HG03521 (cell line): ENCODE measurements around the gene UBL3.

Experiments used
- ATAC-seq: cut with Tn5 transposase; IDR thresholded peaks from one replicate; pipeline ENCODE4 v1.9.1; 2021; ENCODE audit warnings: mild to moderate bottlenecking, moderate library complexity; ENCODE audit not compliant: unreplicated experiment

The UBL3 gene

GRCh38 chr13:29761160-29761559 is 89.3 kb downstream of the UBL3 start:
- no peak for ATAC-seq

GRCh38 chr13:29760544-29760943 is 89.9 kb downstream of the UBL3 start:
- no peak for ATAC-seq

- ATAC-seq = peak; percentile 84
Measured at GRCh38 chr13:29758531-29759114, 91.8 kb downstream of the UBL3 start.

GRCh38 chr13:29756506-29756905 is 93.9 kb downstream of the UBL3 start:
- no peak for ATAC-seq

- ATAC-seq = no peak
Measured at GRCh38 chr13:29754473-29754806, 96.0 kb downstream of the UBL3 start.

- ATAC-seq = no peak
Measured at GRCh38 chr13:29753618-29754472, 96.6 kb downstream of the UBL3 start.

GRCh38 chr13:29752175-29752574 is 98.2 kb downstream of the UBL3 start:
- no peak for ATAC-seq

- no peak for ATAC-seq
Measured at GRCh38 chr13:29750183-29750530, 100.3 kb downstream of the UBL3 start.

GRCh38 chr13:29749401-29750182 is 100.8 kb downstream of the UBL3 start:
- ATAC-seq = no peak

- no peak for ATAC-seq
Measured at GRCh38 chr13:29748097-29748496, 102.3 kb downstream of the UBL3 start.

- ATAC-seq = no peak
Measured at GRCh38 chr13:29746148-29746677, 104.2 kb downstream of the UBL3 start.

GRCh38 chr13:29745704-29746103 is 104.7 kb downstream of the UBL3 start:
- no peak for ATAC-seq

- no peak for ATAC-seq
Measured at GRCh38 chr13:29743201-29743786, 107.1 kb downstream of the UBL3 start.

GRCh38 chr13:29740961-29741360 is 109.5 kb downstream of the UBL3 start:
- ATAC-seq = no peak

- ATAC-seq = no peak
Measured at GRCh38 chr13:29737061-29737460, 113.4 kb downstream of the UBL3 start.

GRCh38 chr13:29733147-29733611 is 117.2 kb downstream of the UBL3 start:
- no peak for ATAC-seq

- ATAC-seq = no peak
Measured at GRCh38 chr13:29730253-29730652, 120.2 kb downstream of the UBL3 start.

- ATAC-seq = no peak
Measured at GRCh38 chr13:29722415-29722814, 128.0 kb downstream of the UBL3 start.

- no peak for ATAC-seq
Measured at GRCh38 chr13:29721766-29722165, 128.7 kb downstream of the UBL3 start.

GRCh38 chr13:29718694-29719093 is 131.7 kb downstream of the UBL3 start:
- no peak for ATAC-seq

- ATAC-seq = no peak
Measured at GRCh38 chr13:29716493-29716892, 133.9 kb downstream of the UBL3 start.
